ENCODE data around the gene UNC45A. TPM values are rescaled to one million over a fixed set of nuclear protein-coding genes. Genes with fewer than 3 reads are reported as not detected.

Gene UNC45A
- total and polyA plus RNA-seq, 2 donors (not counting 1 experiment from before 2014, with no cell fraction given) = 56.3 to 79.0 TPM

- Histone ChIP-seq H4K20me1 (ENCODE audit: control insufficient read depth, insufficient read depth, low read length, poor library complexity, severe bottlenecking) (peaks cover 12% of the 10 kb centered on the region), H3K9me3 (ENCODE audit: control extremely low read depth in 1 of 3, control insufficient read depth in 2 of 3, insufficient read depth in 1 of 3, low read length in 2 of 3) (no peaks in the 10 kb centered on the region), H2AFZ (ENCODE audit: insufficient read depth, low read depth, low read length, poor library complexity, severe bottlenecking) (peak overlapping the region; percentile 95), H3K79me2 (ENCODE audit: control insufficient read depth, insufficient read depth, low read length) (peaks cover 13% of the 10 kb centered on the region), H3K27me3 (replicated peaks in 1 of 4; ENCODE audit: control extremely low read depth in 1 of 4, control insufficient read depth in 3 of 4, insufficient read depth in 4 of 4, low read length in 3 of 4) (no peaks in the 10 kb centered on the region), H3K4me2 (replicated peaks; ENCODE audit: low read depth, low read length, poor library complexity, severe bottlenecking) (peak overlapping the region; percentile 89), H3K9ac (ENCODE audit: low read length) (peak overlapping the region; percentile 97), H3K4me3 (ENCODE audit: control extremely low read depth in 1 of 5, extremely low read depth in 1 of 5, insufficient read depth in 1 of 5, low read depth in 2 of 5, low read length in 4 of 5) (peak overlapping the region in 4 of 5 experiments; percentile 85 to 93 (median 89)), H3K4me1 (ENCODE audit: control insufficient read depth in 2 of 2, insufficient read depth in 2 of 2, low read length in 2 of 2) (peaks cover 16 to 24% of the 10 kb centered on the region in 2 donors), H3K27ac (ENCODE audit: low read length in 2 of 2) (peak overlapping the region; percentile 97), H3K36me3 (replicated peaks in 1 of 2; ENCODE audit: control extremely low read depth in 1 of 2, control insufficient read depth in 1 of 2, extremely low read depth in 1 of 2, insufficient read depth in 2 of 2, low read length in 1 of 2) (peaks cover 0 to 33% of the 10 kb centered on the region in 2 experiments)
- Mint-ChIP-seq H3K4me3 (peak overlapping the region; percentile 90), H3K9me3 (ENCODE audit: insufficient read depth) (no peaks in the 10 kb centered on the region), H3K4me1 (peaks cover 21% of the 10 kb centered on the region), H3K27me3 (no peaks in the 10 kb centered on the region), H3K27ac (peak overlapping the region; percentile 92)
- ATAC-seq (ENCODE audit: low read depth) (no peak), DNase-seq (no peak)
- ChIA-PET CTCF (interaction anchor here (1.3 to 8.7 kb wide), 9 partner anchors 12 to 318 kb away, joined by 3 to 118 read pairs (median 7); partner anchors contain the start of genes HDDC3, UNC45A and VPS33B), POLR2A (interaction anchor here (0.6 to 1.4 kb wide), 7 partner anchors 17 to 43 kb away, joined by 3 to 12 read pairs (median 5); partner anchors contain the start of genes HDDC3 and UNC45A)
- intact Hi-C loops (cut with micrococcal nuclease) = loop anchor here (1.0 to 2.0 kb wide), 3 partner anchors 19 to 40 kb away; partner anchors contain the start of genes PRC1 and UNC45A
- TF ChIP-seq EZH2 (IDR thresholded peaks at IDR 0.05; ENCODE audit: borderline replicate concordance, insufficient read depth, low read depth, low read length, poor library complexity, severe bottlenecking) = no peak
- TF ChIP-seq CTCF (IDR thresholded peaks at IDR 0.05) = no peak
- 56% methylated on average over 6 of the region's 16 CpGs for WGBS (ENCODE audit: insufficient coverage)
Measured at GRCh38 chr15:90953947-90954711, 19.0 kb downstream of the UNC45A start.
